HG03066 (cell line): Measurements from ENCODE around the gene CIBAR2.

Source experiments
- ATAC-seq: cut with Tn5 transposase; IDR thresholded peaks from one replicate; pipeline ENCODE4 v1.9.1; 2021; ENCODE audit warnings: low read depth; ENCODE audit not compliant: unreplicated experiment

The CIBAR2 gene

DNA sequence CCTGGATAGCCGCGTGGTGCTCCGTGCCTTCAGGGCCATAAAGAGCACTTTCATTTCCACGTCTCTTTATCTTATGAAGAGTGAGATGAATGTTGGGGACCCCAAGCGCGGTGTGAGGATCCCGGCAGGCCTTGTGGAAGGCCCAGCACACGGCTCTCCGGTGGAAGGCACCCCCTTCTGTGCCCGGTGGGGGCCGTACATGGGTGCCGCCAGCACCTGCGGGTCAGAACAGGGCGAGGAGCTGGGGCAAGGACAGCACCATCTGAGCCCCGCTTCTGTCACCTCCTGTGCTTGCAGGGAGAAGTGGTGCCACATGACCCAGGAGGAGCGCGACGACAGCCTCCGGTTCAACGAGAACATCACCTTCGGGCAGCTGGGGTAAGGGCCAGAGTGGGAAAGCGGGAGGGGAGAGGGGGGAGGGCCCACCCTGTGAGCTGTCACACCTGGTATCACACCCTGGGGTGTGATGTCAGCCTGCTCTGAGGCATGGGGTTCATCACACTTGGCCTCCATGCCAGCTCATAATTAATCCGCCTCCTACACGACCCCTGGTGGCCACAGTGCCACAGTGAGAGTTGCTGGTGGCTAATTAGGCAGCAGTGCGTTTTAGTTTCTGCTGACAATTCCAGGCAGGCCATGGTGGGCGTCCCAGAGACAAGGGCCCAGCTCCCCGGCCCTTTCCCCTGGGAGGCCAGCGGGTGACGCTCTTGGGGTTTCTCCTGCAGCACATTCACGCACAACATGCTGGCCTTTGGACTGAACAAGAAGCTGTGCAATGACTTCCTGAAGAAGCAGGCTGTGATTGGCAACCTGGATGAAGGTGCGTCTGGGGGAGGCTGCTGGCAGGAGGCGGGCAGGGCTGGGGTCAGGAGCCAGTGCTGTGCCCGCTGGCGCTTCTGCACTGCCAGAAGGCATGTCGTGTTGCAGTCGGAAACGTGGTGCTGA is 25.7 kb downstream of the CIBAR2 start:
- no peak for ATAC-seq

DNA sequence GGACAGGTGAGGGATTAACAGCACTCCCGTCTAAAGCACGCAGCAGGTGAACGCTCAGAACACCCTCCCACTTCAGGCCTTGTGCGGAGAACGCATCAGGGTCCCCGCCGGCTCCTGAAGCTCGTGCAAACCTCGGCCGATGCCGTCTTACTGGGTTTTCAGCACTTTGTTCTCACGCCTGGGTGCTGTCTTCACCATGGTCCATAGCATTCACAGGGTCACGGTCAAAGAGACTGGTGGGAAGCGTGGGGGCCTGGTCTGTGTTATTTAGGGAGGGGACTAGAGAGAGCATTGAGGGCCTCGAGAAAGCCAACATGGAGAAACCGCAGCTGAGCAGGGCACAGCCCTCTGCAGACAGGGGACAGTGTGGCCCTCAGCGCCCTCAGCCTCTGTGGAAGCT is 26.6 kb downstream of the CIBAR2 start:
- ATAC-seq, result no peak

GRCh38 chr16:85084841-85085510 is 27.3 kb downstream of the CIBAR2 start:
- ATAC-seq, result no peak

DNA sequence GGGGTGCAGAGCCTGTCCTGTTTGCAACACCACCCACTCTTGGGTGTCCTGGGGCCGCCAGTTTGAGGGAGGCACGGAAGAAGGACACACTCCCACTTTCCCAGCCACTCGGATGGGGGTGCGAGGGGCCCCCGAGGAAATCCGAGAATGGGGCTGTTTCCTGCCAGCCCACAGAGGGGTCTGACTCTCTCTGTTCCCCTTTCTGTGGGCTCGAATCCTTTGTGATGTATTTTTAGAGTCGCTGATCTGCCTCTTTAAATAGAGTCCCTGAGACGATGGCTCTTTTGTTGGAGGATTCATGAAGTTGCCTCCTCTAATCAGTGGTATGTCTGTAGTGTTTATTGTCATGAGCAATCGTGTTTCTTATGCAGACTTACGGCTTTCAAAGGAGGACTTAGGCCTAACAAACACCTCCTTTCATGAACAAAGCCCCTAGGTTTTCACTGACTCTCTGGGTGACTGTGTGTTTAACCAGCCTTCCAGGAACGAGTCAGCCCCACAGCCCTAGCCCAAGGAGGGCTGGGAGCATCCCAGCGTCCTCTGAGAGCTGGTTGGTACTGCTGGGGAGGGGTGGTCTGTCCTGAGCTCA is 29.1 kb downstream of the CIBAR2 start:
- no peak for ATAC-seq

DNA sequence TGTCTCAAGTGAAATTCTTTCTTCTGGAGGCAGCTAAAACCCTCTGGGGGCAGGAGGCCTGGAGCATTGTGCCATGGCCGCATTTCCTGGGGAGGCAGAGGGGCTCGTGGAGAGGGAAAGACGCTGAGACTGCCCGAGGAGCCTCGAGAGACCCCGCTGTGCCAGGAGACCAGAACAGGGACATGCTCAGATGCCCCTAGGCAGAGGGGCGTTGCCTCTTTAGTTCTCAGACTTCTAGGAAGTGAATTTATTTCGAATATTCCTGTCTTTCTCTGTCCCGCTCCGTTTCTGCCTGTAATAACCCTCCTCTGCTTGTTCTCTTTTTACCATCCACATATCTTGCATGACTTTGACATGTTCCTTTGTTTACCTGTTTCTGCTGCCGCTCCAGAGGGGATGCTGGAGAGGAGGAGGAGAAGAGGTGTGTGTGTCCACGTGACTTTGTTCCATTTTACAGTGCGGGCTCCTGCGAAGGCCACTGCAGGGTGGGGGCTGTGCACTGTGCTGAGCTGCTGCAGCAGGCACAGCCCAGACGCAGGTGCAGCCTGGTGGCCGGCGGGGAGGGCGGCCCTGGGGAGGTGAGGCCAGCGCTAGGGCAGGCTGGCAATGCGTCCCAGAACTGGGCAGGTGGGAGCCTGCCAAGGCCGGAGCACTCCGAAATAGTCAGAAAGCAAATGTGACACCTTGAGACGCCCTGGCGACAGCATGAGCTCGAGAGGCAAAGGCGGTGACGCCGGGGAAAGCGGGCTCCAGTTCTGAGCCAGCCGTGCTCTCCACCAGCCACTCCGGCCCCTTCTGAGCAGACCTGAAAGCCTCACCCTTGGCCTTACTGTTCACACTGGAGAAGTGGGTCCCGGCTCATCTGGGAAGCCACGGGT is 29.9 kb downstream of the CIBAR2 start:
- no peak for ATAC-seq

GRCh38 chr16:85081765-85082164 is 30.5 kb downstream of the CIBAR2 start:
- ATAC-seq, result no peak

GRCh38 chr16:85081038-85081437 is 31.2 kb downstream of the CIBAR2 start:
- no peak for ATAC-seq

GRCh38 chr16:85079785-85080570 is 32.3 kb downstream of the CIBAR2 start:
- ATAC-seq, result no peak

DNA sequence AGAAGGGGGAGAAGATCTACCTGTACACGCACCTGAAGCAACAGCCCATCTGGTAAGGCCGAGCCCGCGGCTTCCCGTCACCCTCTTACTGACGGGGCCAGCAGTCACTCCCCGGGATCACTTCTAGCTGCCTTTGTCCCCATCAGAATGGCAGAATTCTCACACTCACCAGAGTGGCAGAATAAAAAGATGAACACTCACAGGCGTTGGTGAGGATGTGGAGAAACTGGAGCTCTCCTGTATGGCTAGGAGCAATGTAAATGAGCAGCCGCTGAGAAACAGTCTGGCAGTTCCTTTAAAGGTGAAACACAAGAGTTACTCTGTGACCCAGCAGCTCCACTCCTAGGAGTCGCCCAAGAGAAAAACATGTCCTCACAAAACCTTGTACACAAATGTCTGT is 33.3 kb downstream of the CIBAR2 start:
- no peak for ATAC-seq

- no peak for ATAC-seq
Measured at GRCh38 chr16:85078226-85078625, 34.0 kb downstream of the CIBAR2 start.

DNA sequence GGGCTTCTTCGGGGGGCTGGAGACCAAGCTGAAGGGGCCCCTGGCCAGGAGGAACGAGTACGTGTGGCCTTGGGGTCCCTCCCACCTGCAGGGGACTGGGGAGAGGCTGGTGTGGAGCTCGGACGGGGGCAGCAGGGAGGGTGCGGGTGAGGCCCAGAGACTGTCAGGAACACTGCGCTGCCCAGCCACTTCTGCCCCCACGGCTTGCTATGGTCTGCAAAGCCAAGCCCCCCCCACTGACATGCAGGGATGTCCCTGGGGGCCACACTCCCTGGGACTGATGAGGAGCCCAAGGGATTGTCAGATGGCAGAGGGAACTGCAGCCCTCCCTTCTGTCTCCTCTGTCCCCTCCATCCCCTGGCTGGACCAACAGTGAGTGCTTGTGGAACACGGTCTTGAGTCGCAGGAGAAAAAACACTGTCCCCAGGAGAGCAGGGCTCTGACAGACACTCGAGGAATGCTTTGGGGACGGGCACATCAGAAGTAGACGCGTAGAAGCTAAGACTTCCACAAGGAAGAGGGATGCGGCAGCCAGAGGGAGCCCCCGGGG is 34.6 kb downstream of the CIBAR2 start:
- ATAC-seq, result no peak

- ATAC-seq, result no peak
Measured at GRCh38 chr16:85077039-85077438, 35.2 kb downstream of the CIBAR2 start.

DNA sequence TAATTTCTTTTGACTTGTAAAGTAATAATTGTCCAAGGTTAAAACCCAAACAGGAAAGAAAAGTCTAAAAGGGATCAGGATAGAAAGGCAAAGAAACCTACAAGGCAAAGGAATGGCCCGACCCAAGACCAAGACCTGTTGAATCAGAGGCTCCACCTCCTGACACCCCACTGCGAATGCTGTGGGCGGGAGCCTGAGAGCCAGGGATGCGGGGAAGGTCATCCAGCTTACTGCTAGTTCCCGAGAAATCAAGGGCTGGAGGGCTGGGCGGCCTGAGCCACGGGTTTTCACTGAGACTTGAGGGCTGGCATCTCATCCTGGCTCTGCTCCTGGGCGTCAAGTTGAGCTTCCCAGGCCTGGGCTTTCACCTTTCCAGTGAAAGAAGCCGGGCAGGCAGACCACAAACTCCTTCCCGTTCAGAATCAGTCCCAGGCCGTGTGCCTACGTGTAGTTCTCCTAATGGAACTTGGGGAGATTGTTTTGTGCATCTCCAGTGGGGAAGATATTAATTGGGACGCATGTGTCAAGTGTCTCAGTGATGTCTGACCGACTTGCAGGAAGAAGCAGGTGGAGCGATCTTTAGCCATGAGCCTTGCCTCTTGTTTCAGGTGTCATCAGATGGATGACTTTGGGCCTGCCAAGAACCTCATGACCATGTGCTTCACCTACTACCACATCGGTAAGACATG is 36.9 kb downstream of the CIBAR2 start:
- ATAC-seq, result no peak

- ATAC-seq, result no peak
Measured at GRCh38 chr16:85074225-85074914, 37.9 kb downstream of the CIBAR2 start.

GRCh38 chr16:85072947-85073346 is 39.3 kb downstream of the CIBAR2 start:
- ATAC-seq, result no peak

DNA sequence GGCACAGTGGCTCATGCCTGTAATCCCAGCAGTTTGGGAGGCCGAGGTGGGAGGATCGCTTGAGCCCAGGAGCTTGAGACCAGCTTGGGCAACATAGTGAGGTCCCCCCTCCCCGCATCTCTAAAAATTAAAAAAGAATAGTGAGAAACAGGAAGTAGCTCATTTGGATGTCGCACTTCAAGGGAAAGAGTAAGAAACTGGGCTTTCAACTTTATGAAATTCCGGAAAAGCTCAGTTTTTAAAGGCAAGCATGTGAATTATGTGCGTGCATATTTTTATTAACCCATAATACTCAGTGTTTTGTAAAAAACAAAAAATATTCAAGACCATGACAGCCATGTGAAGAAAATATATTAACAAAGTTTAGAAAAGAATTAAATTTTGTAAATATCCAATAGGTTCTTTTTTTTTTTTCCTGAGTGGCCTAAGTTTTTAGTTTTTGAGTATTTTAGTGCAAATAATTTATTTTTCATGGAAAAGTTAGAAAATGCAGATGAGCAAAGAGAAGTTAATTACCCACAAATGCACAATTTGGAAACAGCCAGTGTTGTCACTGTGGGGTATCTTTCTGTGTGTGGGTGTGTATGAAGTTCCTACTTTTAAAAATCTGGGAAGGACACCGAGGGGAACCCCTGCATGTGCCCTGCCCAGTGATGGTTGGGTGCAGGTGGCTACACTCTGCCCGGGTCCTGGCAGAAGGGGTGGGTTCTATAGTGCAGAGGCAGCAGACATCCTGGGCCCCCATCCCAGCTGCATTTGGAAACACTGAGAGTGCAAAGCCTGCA is 40.0 kb downstream of the CIBAR2 start:
- no peak for ATAC-seq

DNA sequence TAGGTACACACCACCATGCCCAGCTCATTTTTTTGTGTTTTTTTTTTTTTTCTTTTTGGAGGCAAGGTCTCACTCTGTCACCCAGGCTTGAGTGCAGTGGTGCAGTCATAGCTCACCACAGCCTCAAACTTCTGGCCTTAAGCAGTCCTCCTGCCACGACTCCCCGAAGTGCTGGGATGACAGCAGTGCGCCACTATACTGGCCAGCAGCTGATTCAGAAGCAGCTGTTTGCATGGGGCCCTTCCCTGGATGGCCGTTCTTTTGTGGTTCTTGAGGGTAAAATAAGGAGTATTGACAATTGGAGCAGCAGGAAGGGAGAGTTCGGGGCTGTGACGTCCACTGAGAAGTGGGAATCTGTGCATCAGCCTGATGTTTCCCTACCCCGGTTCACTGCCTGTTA is 43.1 kb downstream of the CIBAR2 start:
- ATAC-seq, result no peak

DNA sequence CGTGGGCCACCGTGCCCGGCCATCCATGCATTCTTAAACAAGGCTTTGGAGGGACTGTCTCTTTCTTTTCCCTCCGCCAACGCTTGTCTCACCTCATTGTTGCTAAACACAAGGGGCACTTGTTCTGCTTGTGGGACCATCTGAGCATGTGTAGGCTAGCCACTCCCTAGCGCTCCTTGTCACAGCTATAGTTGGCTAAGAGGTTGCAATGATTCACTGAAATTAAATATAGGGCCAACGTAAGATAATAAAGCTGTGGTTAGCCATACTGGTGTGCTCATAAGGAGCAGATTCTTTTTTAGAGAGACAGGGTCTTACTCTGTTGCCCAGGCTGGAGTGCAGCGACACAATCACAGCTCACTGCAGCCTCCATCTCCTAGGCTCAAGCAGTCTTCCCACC is 43.5 kb downstream of the CIBAR2 start:
- ATAC-seq, result no peak
